NCI-H446 treated with DMSO at 0.1 percent for 48 hours (cell line): ENCODE measurements around the gene TNNI2.

ENCODE experiments used
- DNase-seq: peaks from one replicate; lab custom pipeline; 2025; lab: John Stamatoyannopoulos, UW

TNNI2 gene

DNA sequence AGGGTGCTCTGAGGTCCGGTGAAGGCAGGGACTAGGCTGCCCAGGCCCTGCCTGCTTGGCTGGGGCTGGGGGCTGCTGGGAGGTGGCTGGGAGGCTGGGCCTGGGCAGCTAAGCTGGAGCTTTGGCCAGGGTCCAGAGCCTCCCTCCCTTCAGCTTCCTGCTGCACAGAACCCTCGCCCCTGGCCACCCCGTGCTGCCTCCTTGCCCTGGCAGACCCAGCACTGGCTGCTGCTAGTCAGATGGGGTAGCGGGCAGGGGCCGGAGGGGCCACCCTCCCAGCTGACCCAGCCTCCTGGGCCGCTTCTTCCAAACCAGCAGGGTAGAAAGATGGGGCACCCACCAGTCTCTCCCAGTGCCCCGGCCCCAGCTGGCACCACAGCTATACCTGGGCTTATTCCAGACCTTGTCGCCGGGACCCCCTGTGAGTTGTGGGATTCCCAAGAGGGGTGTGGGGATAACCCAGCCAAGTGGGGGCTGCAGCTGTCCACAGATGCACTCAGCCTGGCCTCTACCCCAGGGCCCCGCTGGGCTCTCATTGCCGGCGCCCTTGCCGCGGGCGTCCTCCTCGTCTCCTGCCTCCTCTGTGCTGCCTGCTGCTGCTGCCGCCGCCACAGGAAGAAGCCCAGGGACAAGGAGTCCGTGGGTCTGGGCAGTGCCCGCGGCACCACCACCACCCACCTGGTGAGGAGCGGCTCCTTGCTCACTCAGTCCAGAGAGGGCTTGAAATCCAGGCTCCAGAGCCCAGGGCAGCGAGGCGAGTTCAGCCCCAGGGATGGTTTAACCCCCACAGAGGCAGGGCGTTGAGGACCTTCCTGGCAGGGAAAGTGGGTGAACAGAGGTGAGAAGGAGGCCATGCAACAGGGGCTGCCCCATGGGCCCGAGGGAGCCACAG lies 3.8 kb upstream of the TNNI2 start, which contains the start of gene SYT8:
TSS of gene SYT8 (plus strand) at position 212 of the 892 bp plus-strand sequence. CDS start at position 328, 116 bp downstream.
- DNase-seq: no peak

DNA sequence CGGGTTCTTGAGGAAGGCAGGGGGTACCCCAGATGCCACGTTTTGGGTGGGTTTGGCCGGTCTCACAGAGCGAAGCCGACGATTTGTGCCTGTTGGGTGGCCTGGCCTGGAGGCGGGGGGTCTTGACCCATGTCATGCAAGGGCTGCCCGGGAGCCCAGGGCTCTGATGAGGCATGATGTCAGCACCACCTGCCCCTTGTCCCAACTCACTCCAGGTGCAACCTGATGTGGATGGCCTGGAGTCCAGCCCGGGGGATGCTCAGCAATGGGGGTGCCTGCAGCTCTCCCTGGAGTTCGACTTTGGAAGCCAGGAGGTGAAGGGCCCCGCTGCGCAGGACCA lies 3.1 kb upstream of the TNNI2 start:
- no peak for DNase-seq

DNA sequence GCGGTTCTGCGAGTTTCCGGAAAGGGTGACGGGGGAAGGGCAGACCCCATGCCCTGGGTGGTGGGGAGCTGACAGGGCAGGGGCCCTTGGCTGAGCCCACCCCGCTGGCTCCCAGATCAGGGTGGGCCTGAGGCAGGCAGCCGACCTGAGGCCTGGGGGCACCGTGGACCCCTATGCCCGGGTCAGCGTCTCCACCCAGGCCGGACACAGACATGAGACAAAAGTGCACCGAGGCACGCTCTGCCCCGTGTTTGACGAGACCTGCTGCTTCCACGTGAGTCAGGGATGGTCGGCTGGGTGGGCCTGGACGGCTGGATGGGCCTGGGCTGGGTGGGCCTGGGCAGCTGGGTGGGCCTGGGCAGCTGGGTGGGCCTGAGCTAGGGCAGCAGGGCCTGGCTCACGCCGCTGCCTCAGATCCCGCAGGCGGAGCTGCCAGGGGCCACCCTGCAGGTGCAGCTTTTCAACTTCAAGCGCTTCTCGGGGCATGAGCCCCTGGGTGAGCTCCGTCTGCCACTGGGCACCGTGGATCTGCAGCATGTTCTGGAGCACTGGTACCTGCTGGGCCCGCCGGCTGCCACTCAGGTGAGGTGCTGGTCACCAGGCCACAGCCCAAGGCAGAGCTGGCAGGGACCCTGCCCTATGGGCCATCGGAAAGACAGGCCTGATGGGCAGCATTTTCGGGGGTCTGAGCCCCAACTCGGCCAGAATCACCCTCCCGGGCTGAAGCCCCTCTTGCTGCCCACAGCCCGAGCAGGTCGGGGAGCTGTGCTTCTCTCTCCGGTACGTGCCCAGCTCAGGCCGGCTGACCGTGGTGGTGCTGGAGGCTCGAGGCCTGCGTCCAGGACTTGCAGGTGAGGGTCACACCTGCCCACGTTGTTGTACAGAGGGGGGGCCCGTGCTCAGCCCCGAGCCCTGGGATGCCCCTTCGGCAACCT lies 2.5 kb upstream of the TNNI2 start:
- no peak for DNase-seq

DNA sequence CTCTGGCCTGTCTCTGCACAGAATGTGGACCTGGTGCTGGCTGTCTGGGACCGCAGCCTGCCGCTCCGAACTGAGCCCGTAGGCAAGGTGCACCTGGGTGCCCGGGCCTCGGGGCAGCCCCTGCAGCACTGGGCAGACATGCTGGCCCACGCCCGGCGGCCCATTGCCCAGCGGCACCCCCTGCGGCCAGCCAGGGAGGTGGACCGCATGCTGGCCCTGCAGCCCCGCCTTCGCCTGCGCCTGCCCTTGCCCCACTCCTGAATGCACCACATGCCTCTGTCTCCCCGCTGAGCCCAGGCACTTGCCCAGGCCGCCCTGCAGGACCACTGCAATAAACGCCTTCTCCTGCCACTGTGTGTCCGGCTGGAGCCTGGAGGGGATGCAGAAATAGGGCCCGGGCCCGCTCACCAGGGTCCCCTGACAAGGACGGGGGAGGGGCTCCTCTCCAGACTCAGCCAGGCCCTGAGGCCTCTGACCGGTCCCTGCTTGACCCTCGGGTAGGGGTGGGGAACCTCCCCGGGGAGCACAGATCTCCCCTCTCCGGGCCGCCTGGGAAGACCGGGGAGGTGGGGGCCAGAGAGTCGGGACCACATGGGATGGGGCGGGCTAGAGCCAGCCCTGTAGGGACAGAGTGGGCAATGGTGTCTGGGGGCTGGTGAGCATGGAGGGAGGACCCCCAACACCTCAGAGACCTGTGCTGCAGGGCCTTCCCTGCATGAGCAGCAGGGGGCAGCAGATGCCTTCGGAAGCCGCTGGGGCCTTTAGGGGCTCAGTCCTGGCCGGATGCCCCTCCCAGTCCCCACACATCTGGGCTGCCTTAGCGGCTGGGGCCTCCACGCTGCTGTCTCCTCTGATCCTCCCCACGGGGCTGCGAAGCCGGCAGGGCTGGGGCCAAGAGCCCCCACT lies 1.4 kb upstream of the TNNI2 start:
- no peak for DNase-seq

DNA sequence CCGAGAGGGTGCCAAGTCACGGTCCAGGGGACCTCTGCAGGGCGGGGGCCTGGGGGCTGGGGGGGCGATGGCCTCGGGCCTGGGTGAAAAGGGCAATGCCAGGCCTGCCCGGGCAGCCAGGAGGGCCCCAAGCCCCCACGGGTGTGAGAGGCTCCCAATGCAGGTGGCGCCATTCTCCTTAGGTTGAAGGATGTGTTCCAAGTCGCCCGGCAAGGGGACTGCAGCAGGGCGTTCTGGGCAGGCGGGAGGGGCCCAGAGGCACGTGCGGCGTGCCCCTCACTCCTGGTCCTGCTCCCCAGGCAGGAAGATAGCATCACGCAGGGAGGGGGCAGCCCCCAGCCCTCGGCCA lies 730 bp upstream of the TNNI2 start:
- no peak for DNase-seq

GRCh38 chr11:1839204-1839923 lies 583 bp downstream of the TNNI2 start:
- DNase-seq: no peak

DNA sequence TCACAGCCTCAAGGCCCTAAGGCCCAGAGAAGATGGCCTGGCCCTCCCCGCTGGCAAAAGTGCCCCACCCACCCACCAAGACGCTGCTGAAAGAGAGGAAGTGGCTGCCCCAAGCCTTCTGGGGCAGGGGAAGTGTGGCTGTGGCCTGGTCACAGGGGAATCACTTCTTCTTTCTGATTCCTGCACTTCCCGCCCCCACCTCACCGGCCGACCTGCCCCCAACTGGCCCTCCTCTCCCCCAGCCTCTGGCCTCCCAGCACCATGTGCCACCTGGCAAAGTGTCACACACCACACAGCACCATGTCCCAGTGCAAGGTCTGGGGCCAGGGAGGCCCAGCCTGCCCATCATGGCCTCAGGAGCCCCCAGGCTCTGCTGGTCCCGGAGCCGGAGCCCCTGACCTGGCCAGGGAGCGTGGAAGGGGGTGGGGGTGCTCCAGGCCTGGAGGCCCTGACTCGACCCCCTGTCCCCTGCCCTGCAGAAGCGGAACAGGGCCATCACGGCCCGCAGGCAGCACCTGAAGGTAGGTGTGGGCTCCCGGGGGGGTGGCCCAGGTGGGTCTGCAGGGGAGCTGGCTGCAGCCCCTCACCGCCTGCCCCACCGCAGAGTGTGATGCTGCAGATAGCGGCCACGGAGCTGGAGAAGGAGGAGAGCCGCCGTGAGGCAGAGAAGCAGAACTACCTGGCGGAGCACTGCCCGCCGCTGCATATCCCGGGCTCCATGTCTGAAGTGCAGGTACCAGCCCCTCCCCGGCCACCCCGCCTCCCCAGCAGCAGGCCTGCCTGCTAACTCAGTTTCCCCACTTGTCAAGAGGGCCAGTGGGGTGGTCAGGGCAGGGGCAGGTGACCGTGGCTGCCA lies 1.4 kb downstream of the TNNI2 start:
- no peak for DNase-seq

GRCh38 chr11:1840780-1841480 lies 2.1 kb downstream of the TNNI2 start:
- no peak for DNase-seq

DNA sequence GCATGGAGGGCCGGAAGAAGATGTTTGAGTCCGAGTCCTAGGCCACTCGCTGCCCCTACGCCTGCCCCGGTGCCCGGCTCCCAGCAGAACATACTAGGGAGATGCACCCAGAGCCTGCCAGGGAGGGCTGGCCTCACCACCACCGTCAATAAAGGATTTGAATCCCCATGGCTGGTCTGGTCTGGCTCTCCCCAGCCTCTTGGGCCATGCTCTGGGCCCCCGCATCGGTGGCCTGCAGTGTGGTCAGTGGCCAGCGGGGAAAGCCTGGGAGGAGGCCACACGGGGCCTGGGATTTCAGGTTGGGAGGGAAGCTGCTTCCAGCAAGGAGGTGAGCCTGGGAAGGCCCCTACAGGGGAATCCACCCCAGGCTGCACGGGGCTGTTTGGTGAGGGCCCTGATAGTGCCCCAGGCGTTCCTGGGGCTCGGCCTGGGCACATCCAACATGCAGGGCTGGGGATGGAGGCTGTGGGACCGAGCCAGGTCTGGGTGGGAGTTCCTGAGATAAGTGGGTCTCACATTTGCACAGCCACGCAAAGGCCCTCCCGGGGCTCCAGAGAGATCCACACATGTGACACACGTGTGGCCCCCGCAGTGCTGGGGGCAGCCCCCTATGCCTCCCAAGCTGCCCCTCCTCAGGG lies 2.8 kb downstream of the TNNI2 start:
- DNase-seq: no peak

- DNase-seq: no peak
These were observed 3.6 kb downstream of the TNNI2 start for GRCh38 chr11:1842149-1843097.

- DNase-seq: no peak
These were observed 4.3 kb downstream of the TNNI2 start for GRCh38 chr11:1843098-1843473.

DNA sequence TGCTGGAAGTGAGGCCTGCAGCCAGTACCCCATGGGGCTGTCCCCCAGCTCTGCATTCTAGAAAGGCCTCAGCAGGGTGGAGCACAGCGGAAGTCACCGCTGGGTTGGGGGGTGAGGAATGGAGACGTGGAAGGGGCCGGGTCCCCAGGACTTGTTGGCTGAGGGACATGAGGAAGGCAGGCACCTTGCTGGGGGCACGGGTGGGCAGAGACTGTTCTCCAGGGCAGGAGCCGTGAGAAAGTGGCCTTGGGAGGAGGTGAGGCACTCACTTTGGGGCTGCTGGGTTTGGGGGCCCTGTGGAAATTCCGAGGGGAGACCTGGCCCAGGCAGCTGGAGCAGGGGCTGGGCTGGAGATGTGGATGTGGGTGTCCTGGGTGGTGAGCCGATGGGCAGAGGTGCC lies 5.0 kb downstream of the TNNI2 start:
- DNase-seq: no peak

DNA sequence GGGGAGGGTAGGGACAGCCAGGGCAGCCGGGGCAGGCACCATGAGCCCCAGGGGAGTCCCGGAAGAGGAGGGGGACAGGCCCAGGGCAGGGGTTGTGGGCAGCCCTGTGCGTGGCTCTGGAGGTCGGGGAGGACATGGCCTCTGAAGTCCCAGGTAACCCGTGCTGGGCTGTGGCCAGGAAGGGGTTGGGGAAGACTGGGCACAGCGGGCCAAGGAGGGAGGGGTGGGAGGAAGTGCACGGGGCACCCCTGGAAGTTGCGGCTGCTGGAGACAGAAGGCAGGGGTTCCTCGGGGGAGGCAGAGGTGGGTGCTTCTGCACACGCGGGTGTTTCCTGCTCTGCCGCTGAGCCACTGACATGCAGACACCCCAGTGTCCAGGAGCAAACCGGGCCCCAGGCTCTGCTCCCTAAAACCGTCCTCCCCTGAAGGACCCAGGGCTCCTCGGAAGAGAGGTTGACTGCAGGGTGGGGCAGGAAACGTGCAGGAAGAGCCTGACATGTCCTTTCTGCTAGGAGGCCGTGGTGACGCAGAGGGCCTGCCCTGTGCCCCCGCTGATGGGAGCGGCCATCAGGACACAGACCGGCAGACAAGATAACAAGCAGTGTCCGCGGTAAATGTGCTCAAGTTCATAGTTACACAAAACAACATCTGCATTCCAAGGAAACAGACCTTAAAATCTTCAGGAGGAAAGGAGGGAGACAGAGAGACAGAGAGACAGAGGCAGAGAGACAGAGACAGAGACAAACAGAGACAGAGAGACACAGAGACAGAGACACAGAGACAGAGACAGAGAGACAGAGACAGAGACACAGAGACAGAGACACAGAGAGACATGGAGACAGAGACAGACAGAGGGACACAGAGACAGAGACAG lies 5.7 kb downstream of the TNNI2 start:
- no peak for DNase-seq

DNA sequence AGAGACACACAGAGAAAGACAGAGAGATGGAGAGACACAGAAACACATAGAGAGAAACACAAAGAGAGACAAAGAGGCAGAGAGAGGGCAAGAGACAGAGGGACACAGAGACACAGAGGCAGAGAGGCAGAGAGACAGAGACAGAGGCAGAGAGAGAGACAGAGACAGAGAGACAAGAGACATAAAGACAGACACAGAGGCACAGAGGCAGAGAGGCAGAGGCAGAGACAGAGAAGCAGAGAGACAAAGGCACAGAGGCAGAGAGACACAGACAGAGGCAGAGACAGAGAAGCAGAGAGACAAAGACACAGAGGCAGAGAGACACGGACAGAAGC lies 6.3 kb downstream of the TNNI2 start:
- no peak for DNase-seq

- DNase-seq: no peak
These were observed 7.0 kb downstream of the TNNI2 start for GRCh38 chr11:1845561-1846452.

- no peak for DNase-seq
These were observed 7.7 kb downstream of the TNNI2 start for GRCh38 chr11:1846453-1846932.
